GM12872 (cell line): ENCODE measurements around the gene UNC13D.

Source experiments
- CTCF ChIP-seq: IDR thresholded peaks from 3 replicates; pipeline ENCODE4 v1.5.1; 2011; ENCODE audit warnings: low read depth, mild to moderate bottlenecking, low read length, moderate library complexity; ENCODE audit not compliant: insufficient read depth

Gene UNC13D

GRCh38 chr17:75854101-75854748 lies 10.0 kb upstream of the UNC13D start:
- TF ChIP-seq CTCF: no peak

GRCh38 chr17:75853433-75853832 lies 9.2 kb upstream of the UNC13D start:
- TF ChIP-seq CTCF: no peak

- TF ChIP-seq CTCF: no peak
Measured at GRCh38 chr17:75850928-75851692, 6.9 kb upstream of the UNC13D start.

- TF ChIP-seq CTCF: no peak
Measured at GRCh38 chr17:75849724-75850123, 5.5 kb upstream of the UNC13D start.

GRCh38 chr17:75849279-75849646 lies 5.1 kb upstream of the UNC13D start:
- TF ChIP-seq CTCF: no peak

- peak; percentile 83 for TF ChIP-seq CTCF
Measured at GRCh38 chr17:75848523-75849278, 4.5 kb upstream of the UNC13D start.
